Measurements from ENCODE around the gene TBC1D16.
"Not testable (repeated sequence)": the region's sequence is repeated elsewhere in the genome, so short reads cannot be mapped to it uniquely, and the experiment has no call there.

The TBC1D16 gene

GRCh38 chr17:79913896-79914812 lies 121.5 kb downstream of the TBC1D16 start:
- DNase-seq (ENCODE audit: low read depth in 2 of 2), result no peak

- no peak for DNase-seq (ENCODE audit: low read depth in 2 of 2)
These were observed 122.2 kb downstream of the TBC1D16 start for GRCh38 chr17:79913451-79913850.

- no peak for DNase-seq (ENCODE audit: low read depth in 2 of 2)
These were observed 122.9 kb downstream of the TBC1D16 start for GRCh38 chr17:79912552-79913330.

- no peak for DNase-seq (ENCODE audit: low read depth in 2 of 2)
These were observed 124.0 kb downstream of the TBC1D16 start for GRCh38 chr17:79911430-79912399.

- no peak for DNase-seq (ENCODE audit: low read depth in 2 of 2)
These were observed 124.7 kb downstream of the TBC1D16 start for GRCh38 chr17:79910985-79911361.

- DNase-seq (ENCODE audit: low read depth in 2 of 2), result no peak
These were observed 126.6 kb downstream of the TBC1D16 start for GRCh38 chr17:79909121-79909520.

- no peak for DNase-seq (ENCODE audit: low read depth in 2 of 2)
These were observed 127.8 kb downstream of the TBC1D16 start for GRCh38 chr17:79907850-79908249.

GRCh38 chr17:79907217-79907715 lies 128.4 kb downstream of the TBC1D16 start:
- DNase-seq (ENCODE audit: low read depth in 2 of 2), result no peak

- no peak for DNase-seq (ENCODE audit: low read depth in 2 of 2)
These were observed 129.8 kb downstream of the TBC1D16 start for GRCh38 chr17:79905832-79906231.

- no peak for DNase-seq (ENCODE audit: low read depth in 2 of 2)
These were observed 130.8 kb downstream of the TBC1D16 start for GRCh38 chr17:79904865-79905264.

- DNase-seq (ENCODE audit: low read depth in 2 of 2), result no peak
These were observed 133.4 kb downstream of the TBC1D16 start for GRCh38 chr17:79902146-79902791.

GRCh38 chr17:79901131-79901530 lies 134.5 kb downstream of the TBC1D16 start:
- DNase-seq (ENCODE audit: low read depth in 2 of 2), result no peak

- no peak for DNase-seq (ENCODE audit: low read depth in 2 of 2)
These were observed 136.1 kb downstream of the TBC1D16 start for GRCh38 chr17:79899584-79899983.

- no peak for DNase-seq (ENCODE audit: low read depth in 2 of 2)
These were observed 138.2 kb downstream of the TBC1D16 start for GRCh38 chr17:79897243-79898063.

- DNase-seq (ENCODE audit: low read depth in 2 of 2), result not testable (repeated sequence)
These were observed 142.2 kb downstream of the TBC1D16 start for GRCh38 chr17:79893457-79893856.

- no peak for DNase-seq (ENCODE audit: low read depth in 2 of 2)
These were observed 143.0 kb downstream of the TBC1D16 start for GRCh38 chr17:79892457-79893241.

GRCh38 chr17:79891113-79891730 lies 144.4 kb downstream of the TBC1D16 start:
- no peak for DNase-seq (ENCODE audit: low read depth in 2 of 2)

GRCh38 chr17:79890706-79891105 lies 145.0 kb downstream of the TBC1D16 start:
- DNase-seq (ENCODE audit: low read depth in 2 of 2), result no peak

Measured in stimulated activated CD8-positive, alpha-beta memory T cell treated with anti-CD3 and anti-CD28 coated beads, Interleukin-7, amount 100 ng/mL, for 4 hours (primary cell).